ENCODE results near the gene PARD3. TPM values are rescaled to one million over a fixed set of nuclear protein-coding genes. Genes with fewer than 3 reads are reported as not detected.

PARD3 gene
- total RNA-seq, 1 experiment from 2014 or later, result 46.3 TPM

DNA sequence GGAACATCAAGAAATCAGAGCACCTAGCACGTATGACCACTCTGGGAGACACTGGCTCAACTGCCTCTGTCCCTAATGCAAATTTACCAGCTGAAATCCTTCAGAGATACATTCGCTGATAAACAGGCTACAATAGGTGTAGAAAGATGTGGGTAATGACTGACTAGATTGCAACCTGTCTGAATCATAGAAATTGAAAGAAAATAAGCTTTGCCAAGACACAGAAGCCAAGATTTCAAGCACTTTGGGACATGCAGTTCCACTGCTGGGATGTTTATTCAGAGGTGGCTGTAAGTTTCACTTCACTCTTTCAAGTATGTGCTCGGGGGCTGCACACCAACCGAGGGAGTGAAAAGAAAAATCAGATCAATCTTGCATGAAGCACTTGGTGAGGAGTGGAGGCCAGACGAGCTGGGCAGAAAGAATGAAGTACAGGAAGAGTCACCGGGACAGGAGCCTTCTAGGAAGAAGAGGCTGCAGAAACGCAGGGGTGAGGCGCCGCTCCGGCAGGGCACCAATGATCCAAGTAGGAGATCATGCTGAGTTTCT, 276.7 kb downstream of the PARD3 start:
- DNase-seq (ENCODE audit: low read depth, low spot score) (no peak), ATAC-seq (no peak)
- Histone ChIP-seq H3K9ac (ENCODE audit: low read length) (no peak overlapping the region), H3K4me2 (ENCODE audit: low read length) (no peak overlapping the region), H3K79me2 (ENCODE audit: insufficient read depth, low read length) (no peaks in the 10 kb centered on the region), H3K27ac (ENCODE audit: low read depth, low read length) (no peak overlapping the region), H2AFZ (ENCODE audit: low read depth, low read length, poor library complexity, severe bottlenecking) (no peak overlapping the region), H3K9me3 (ENCODE audit: control insufficient read depth in 1 of 2, insufficient read depth in 1 of 2, low read depth in 1 of 2, low read length in 2 of 2) (no peaks in the 10 kb centered on the region), H3K9me2 (ENCODE audit: insufficient read depth) (no peaks in the 10 kb centered on the region; the same call in 1 of the 2 replicates), H3K36me3 (ENCODE audit: control insufficient read depth in 1 of 2, insufficient read depth in 2 of 2, low read length in 2 of 2) (no peaks in the 10 kb centered on the region), H3K4me1 (ENCODE audit: control insufficient read depth in 1 of 2, insufficient read depth in 2 of 2, low read length in 2 of 2) (no peaks in the 10 kb centered on the region), H3K27me3 (ENCODE audit: insufficient read depth, low read length) (no peaks in the 10 kb centered on the region), H3K4me3 (replicated peaks in 1 of 2; ENCODE audit: low read depth in 1 of 2, low read length in 2 of 2) (no peak overlapping the region), H4K20me1 (ENCODE audit: insufficient read depth) (no peaks in the 10 kb centered on the region)
- no TSS peak for BruUV-seq (replicated peaks)
- TF ChIP-seq CEBPB (IDR thresholded peaks at IDR 0.05; ENCODE audit: low read depth), result no peak
- TF ChIP-seq TCF7L2 (IDR thresholded peaks at IDR 0.05; ENCODE audit: borderline replicate concordance, extremely low read depth, insufficient read depth, insufficient read length), result no peak
- no peak for TF ChIP-seq SIN3A (IDR thresholded peaks at IDR 0.05; ENCODE audit: low read depth)
- no peak for TF ChIP-seq ELF1 (IDR thresholded peaks at IDR 0.05; ENCODE audit: borderline replicate concordance, low read depth)
- TF ChIP-seq, protein P1, sequence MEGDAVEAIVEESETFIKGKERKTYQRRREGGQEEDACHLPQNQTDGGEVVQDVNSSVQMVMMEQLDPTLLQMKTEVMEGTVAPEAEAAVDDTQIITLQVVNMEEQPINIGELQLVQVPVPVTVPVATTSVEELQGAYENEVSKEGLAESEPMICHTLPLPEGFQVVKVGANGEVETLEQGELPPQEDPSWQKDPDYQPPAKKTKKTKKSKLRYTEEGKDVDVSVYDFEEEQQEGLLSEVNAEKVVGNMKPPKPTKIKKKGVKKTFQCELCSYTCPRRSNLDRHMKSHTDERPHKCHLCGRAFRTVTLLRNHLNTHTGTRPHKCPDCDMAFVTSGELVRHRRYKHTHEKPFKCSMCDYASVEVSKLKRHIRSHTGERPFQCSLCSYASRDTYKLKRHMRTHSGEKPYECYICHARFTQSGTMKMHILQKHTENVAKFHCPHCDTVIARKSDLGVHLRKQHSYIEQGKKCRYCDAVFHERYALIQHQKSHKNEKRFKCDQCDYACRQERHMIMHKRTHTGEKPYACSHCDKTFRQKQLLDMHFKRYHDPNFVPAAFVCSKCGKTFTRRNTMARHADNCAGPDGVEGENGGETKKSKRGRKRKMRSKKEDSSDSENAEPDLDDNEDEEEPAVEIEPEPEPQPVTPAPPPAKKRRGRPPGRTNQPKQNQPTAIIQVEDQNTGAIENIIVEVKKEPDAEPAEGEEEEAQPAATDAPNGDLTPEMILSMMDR (IDR thresholded peaks at IDR 0.05 in 2 of 3, conservative IDR thresholded peaks at IDR 0.05 in 1 of 3; ENCODE audit: borderline replicate concordance in 1 of 3, insufficient read depth in 1 of 3, low read depth in 2 of 3, low read length in 2 of 3), result no peak
- TF ChIP-seq, protein P2, sequence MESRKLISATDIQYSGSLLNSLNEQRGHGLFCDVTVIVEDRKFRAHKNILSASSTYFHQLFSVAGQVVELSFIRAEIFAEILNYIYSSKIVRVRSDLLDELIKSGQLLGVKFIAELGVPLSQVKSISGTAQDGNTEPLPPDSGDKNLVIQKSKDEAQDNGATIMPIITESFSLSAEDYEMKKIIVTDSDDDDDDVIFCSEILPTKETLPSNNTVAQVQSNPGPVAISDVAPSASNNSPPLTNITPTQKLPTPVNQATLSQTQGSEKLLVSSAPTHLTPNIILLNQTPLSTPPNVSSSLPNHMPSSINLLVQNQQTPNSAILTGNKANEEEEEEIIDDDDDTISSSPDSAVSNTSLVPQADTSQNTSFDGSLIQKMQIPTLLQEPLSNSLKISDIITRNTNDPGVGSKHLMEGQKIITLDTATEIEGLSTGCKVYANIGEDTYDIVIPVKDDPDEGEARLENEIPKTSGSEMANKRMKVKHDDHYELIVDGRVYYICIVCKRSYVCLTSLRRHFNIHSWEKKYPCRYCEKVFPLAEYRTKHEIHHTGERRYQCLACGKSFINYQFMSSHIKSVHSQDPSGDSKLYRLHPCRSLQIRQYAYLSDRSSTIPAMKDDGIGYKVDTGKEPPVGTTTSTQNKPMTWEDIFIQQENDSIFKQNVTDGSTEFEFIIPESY (IDR thresholded peaks at IDR 0.05; ENCODE audit: extremely low read depth, insufficient replicate concordance, low read length), result no peak
- no peak for TF ChIP-seq JUND (IDR thresholded peaks at IDR 0.05)
- TF ChIP-seq, protein P3, sequence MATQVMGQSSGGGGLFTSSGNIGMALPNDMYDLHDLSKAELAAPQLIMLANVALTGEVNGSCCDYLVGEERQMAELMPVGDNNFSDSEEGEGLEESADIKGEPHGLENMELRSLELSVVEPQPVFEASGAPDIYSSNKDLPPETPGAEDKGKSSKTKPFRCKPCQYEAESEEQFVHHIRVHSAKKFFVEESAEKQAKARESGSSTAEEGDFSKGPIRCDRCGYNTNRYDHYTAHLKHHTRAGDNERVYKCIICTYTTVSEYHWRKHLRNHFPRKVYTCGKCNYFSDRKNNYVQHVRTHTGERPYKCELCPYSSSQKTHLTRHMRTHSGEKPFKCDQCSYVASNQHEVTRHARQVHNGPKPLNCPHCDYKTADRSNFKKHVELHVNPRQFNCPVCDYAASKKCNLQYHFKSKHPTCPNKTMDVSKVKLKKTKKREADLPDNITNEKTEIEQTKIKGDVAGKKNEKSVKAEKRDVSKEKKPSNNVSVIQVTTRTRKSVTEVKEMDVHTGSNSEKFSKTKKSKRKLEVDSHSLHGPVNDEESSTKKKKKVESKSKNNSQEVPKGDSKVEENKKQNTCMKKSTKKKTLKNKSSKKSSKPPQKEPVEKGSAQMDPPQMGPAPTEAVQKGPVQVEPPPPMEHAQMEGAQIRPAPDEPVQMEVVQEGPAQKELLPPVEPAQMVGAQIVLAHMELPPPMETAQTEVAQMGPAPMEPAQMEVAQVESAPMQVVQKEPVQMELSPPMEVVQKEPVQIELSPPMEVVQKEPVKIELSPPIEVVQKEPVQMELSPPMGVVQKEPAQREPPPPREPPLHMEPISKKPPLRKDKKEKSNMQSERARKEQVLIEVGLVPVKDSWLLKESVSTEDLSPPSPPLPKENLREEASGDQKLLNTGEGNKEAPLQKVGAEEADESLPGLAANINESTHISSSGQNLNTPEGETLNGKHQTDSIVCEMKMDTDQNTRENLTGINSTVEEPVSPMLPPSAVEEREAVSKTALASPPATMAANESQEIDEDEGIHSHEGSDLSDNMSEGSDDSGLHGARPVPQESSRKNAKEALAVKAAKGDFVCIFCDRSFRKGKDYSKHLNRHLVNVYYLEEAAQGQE (IDR thresholded peaks at IDR 0.05; ENCODE audit: low read depth), result no peak
- TF ChIP-seq FOSL1 (IDR thresholded peaks at IDR 0.05; ENCODE audit: low read depth), result no peak
- TF ChIP-seq POLR2A (IDR thresholded peaks at IDR 0.05; ENCODE audit: borderline replicate concordance, extremely low read depth, insufficient read depth, insufficient read length), result no peak
- TF ChIP-seq, protein P4, sequence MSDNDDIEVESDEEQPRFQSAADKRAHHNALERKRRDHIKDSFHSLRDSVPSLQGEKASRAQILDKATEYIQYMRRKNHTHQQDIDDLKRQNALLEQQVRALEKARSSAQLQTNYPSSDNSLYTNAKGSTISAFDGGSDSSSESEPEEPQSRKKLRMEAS (IDR thresholded peaks at IDR 0.05), result no peak
- no peak for TF ChIP-seq ZFX (IDR thresholded peaks at IDR 0.05)
- ChIA-PET RAD21 (ENCODE audit: low non-redundant PET in 1 of 2, low total read pairs in 2 of 2, uncharacterized antibody in 2 of 2, unreplicated experiment in 2 of 2) (no interaction called here), POLR2A (no interaction called here), CTCF (no interaction called here)
- intact Hi-C loops (cut with micrococcal nuclease), result no loop called here

All from HCT116 (cell line).